GM12878 (cell line): ENCODE measurements around the gene MAVS. TPM values are rescaled to one million over a fixed set of nuclear protein-coding genes. Genes with fewer than 3 reads are reported as not detected.

Experiments
- ATAC-seq: fragments of 200-7000 bp; cut with Tn5 transposase; 3 replicates; pipeline ENCODE4 v1.9.1; 2020; ENCODE audit warnings: mild to moderate bottlenecking, moderate library complexity
- BruUV-seq: library from RNA; stranded (reverse); fragments of 400-500 nt; replicated peaks from 2 replicates; lab custom pipeline; 2021; lab: Mats Ljungman, UMichigan
- CTCF ChIA-PET: fragments of 300-600 bp; sonication (Branson Sonifier 250); formaldehyde crosslinking; extraction: SDS; loops from one replicate; lab custom pipeline; 2021; ENCODE audit warnings: inconsistent platforms; lab: Yijun Ruan, JAX
- POLR2A ChIA-PET: fragments of 350-600 bp; formaldehyde crosslinking; extraction: SDS; loops from one replicate; lab custom pipeline; 2021; ENCODE audit warnings: inconsistent platforms; lab: Charles Lee
- RAD21 ChIA-PET: fragments of 300-600 bp; sonication (Branson Sonifier 250); formaldehyde crosslinking; loops from one replicate; lab custom pipeline; 2023; ENCODE audit warnings: antibody characterized with exemption; ENCODE audit not compliant: unreplicated experiment; lab: Charles Lee
- SMC1A ChIA-PET: fragments of 300-600 bp; sonication (Branson Sonifier 250); formaldehyde crosslinking; loops from one replicate; lab custom pipeline; 2023; ENCODE audit not compliant: unreplicated experiment, uncharacterized antibody; lab: Charles Lee
- DNase-seq: peaks from one replicate; pipeline ENCODE4 v3.0.0-alpha.2; 2011; ENCODE audit warnings: low read depth, low spot score
- FAIRE-seq: peaks from 3 replicates; lab custom pipeline; 2011; peaks lifted over from hg19 to GRCh38; lab: Jason Lieb, UNC
- H2AFZ ChIP-seq: 2 replicates; pipeline ENCODE4 v1.6.0; 2011; ENCODE audit warnings: low read depth, low read length, control low read depth; ENCODE audit not compliant: control insufficient read depth
- H3K27ac ChIP-seq: 2 replicates; pipeline ENCODE4 v1.5.1; 2011; ENCODE audit warnings: control low read depth; ENCODE audit not compliant: control insufficient read depth, insufficient read depth
- H3K27me3 ChIP-seq, 2 experiments: replicated peaks in 1 of 2; 2 replicates each; pipeline versions ENCODE4 v1.6.0 to v1.6.1; 2011; ENCODE audit warnings: low read length in 1 of 2; ENCODE audit not compliant: control insufficient read depth in 2 of 2, insufficient read depth in 2 of 2
- H3K36me3 ChIP-seq, 2 experiments: 2 replicates each; pipeline ENCODE4 v1.5.1; 2011; ENCODE audit warnings: low read length in 1 of 2; ENCODE audit not compliant: control insufficient read depth in 2 of 2, insufficient read depth in 2 of 2
- H3K4me1 ChIP-seq: 2 replicates; pipeline ENCODE4 v1.6.1; 2011; ENCODE audit warnings: mild to moderate bottlenecking, low read length, moderate library complexity, mixed read lengths; ENCODE audit not compliant: control insufficient read depth, insufficient read depth
- H3K4me2 ChIP-seq: 2 replicates; pipeline ENCODE4 v1.6.0; 2011; ENCODE audit warnings: control low read depth; ENCODE audit not compliant: control insufficient read depth, insufficient read depth
- H3K4me3 ChIP-seq: fragments of 200-600 bp; sonication (generic); 2 replicates; pipeline ENCODE4 v1.5.1; 2016
- H3K79me2 ChIP-seq: 2 replicates; pipeline ENCODE4 v1.6.0; 2011; ENCODE audit warnings: low read length; ENCODE audit not compliant: control insufficient read depth, insufficient read depth
- H3K9ac ChIP-seq: 2 replicates; pipeline ENCODE4 v1.8.0; 2011; ENCODE audit warnings: low read length, control low read depth, mixed read lengths; ENCODE audit not compliant: control insufficient read depth, insufficient read depth
- H3K9me3 ChIP-seq: replicated peaks from 3 replicates; pipeline ENCODE4 v1.5.1; 2011; ENCODE audit warnings: mild to moderate bottlenecking, low read length; ENCODE audit not compliant: control insufficient read depth, insufficient read depth
- H4K20me1 ChIP-seq: 2 replicates; pipeline ENCODE4 v1.6.0; 2011; ENCODE audit not compliant: control insufficient read depth, insufficient read depth
- BACH1 ChIP-seq: fragments of 450-650 bp; IDR thresholded peaks from 2 replicates; pipeline ENCODE4 v1.6.1; 2017; ENCODE audit warnings: mild to moderate bottlenecking, borderline replicate concordance
- CBX5 ChIP-seq: sonication (generic); IDR thresholded peaks from 2 replicates; pipeline ENCODE4 v1.6.1; 2016; ENCODE audit warnings: low read depth, moderate library complexity, mild to moderate bottlenecking, inconsistent platforms
- E2F4 ChIP-seq: IDR thresholded peaks from 2 replicates; pipeline ENCODE4 v1.6.1; 2012; ENCODE audit warnings: low read depth, low read length, improper control_type of control experiment
- E2F8 ChIP-seq: fragments of 450-650 bp; IDR thresholded peaks from 2 replicates; pipeline ENCODE4 v1.6.1; 2018; ENCODE audit warnings: mild to moderate bottlenecking, low read depth, moderate library complexity; ENCODE audit not compliant: partially characterized antibody
- JUND ChIP-seq: IDR thresholded peaks from 2 replicates; pipeline ENCODE4 v1.6.1; 2012; ENCODE audit warnings: low read depth, mild to moderate bottlenecking, low read length, improper control_type of control experiment, moderate library complexity
- MTA2 ChIP-seq: fragments of 450-650 bp; IDR thresholded peaks from 2 replicates; pipeline ENCODE4 v1.6.1; 2016; ENCODE audit warnings: low read depth, mild to moderate bottlenecking, moderate library complexity
- NR2C1 ChIP-seq: fragments of 450-650 bp; IDR thresholded peaks from 2 replicates; pipeline ENCODE4 v1.6.1; 2017; ENCODE audit warnings: antibody characterized with exemption, mild to moderate bottlenecking, moderate library complexity
- PAX5 ChIP-seq: IDR thresholded peaks from 2 replicates; pipeline ENCODE4 v1.6.1; 2011; ENCODE audit warnings: low read depth, low read length, borderline replicate concordance
- SIN3A ChIP-seq: IDR thresholded peaks from 2 replicates; pipeline ENCODE4 v1.6.1; 2012; ENCODE audit warnings: low read depth, low read length, improper control_type of control experiment
- SKIL ChIP-seq: fragments of 450-650 bp; IDR thresholded peaks from 2 replicates; pipeline ENCODE4 v1.6.1; 2017; ENCODE audit warnings: mild to moderate bottlenecking, low read depth, inconsistent platforms; ENCODE audit not compliant: poor library complexity, severe bottlenecking
- SP1 ChIP-seq: IDR thresholded peaks from one replicate; pipeline ENCODE4 v1.6.1; 2011; ENCODE audit warnings: low read depth, low read length
- SREBF2 ChIP-seq: IDR thresholded peaks from 2 replicates; pipeline ENCODE4 v1.6.1; 2012; ENCODE audit warnings: mild to moderate bottlenecking, low read length
- SUPT20H ChIP-seq: IDR thresholded peaks from 2 replicates; pipeline ENCODE4 v1.6.1; 2011; ENCODE audit warnings: low read depth, mild to moderate bottlenecking, low read length, moderate library complexity, borderline replicate concordance; ENCODE audit not compliant: control insufficient read depth
- TBL1XR1 ChIP-seq: IDR thresholded peaks from 2 replicates; pipeline ENCODE4 v1.6.1; 2012; ENCODE audit warnings: low read depth, low read length, improper control_type of control experiment
- ZBTB33 ChIP-seq: fragments of 450-650 bp; IDR thresholded peaks from 2 replicates; pipeline ENCODE4 v1.6.1; 2017; ENCODE audit warnings: mild to moderate bottlenecking
- ZNF207 ChIP-seq: fragments of 450-650 bp; IDR thresholded peaks from 2 replicates; pipeline ENCODE4 v1.6.1; 2014; ENCODE audit warnings: antibody characterized with exemption, mild to moderate bottlenecking, borderline replicate concordance
- WGBS: methylation state at CpG from one replicate; pipeline ENCODE4 v1.1.6; 2016; ENCODE audit warnings: low lambda C conversion rate; ENCODE audit not compliant: insufficient replicate concordance, insufficient coverage; ENCODE audit errors: missing lambda C conversion rate; 5-methylcytosine and 5-hydroxymethylcytosine counted together
- in situ Hi-C: fragments of 300-500 bp; cut with MboI; formaldehyde crosslinking; loops from 9 replicates; pipeline ENCODE4 v1.14.3; 2018; ENCODE audit warnings: mixed read lengths
- intact Hi-C: fragments of 100-400 bp; cut with micrococcal nuclease; formaldehyde crosslinking; loops from one replicate; pipeline ENCODE4 v1.14.2; 2022; ENCODE audit not compliant: unreplicated experiment
- polyA plus RNA-seq, 11 experiments: library from polyadenylated mRNA; depleted of rRNA in 4 of 11; unstranded in 6 of 11; stranded (reverse) in 5 of 11; fragments of >200 nt; fragmentation: Nextera tagmentation in 4 of 11; fragmentation: Illumina TruSeq in 1 of 11; extraction: Ambion mirVana in 4 of 11; extraction: Trizol in 1 of 11; gene quantifications; 1 replicate in 1 of 11; 2 replicates in 10 of 11; pipeline versions ENCODE4 v1.2.1 to v1.2.3, GENCODE V29; 2011 to 2016; ENCODE audit warnings: inconsistent platforms in 2 of 11, missing spikeins in 2 of 11, low read depth in 1 of 11
- total RNA-seq, 4 experiments: library from RNA; depleted of rRNA in 3 of 4; stranded (reverse); fragments of >200 nt in 3 of 4; fragmentation: Illumina TruSeq in 1 of 4; extraction: Trizol in 1 of 4; gene quantifications; 2 replicates each; pipeline versions ENCODE4 v1.2.1 to v1.2.3, GENCODE V29; 2013 to 2021

MAVS gene
- total and polyA plus RNA-seq, 10 of the 15 experiments (the other 5 are each of a cell fraction or from before 2014, with no cell fraction given) = 1.6 to 25.2 (median 12.6) TPM

GRCh38 chr20:3798373-3798768 is 48.3 kb upstream of the MAVS start:
- Histone ChIP-seq H3K27me3 (no peaks in the 10 kb centered on the region), H3K79me2 (peaks cover 18% of the 10 kb centered on the region), H3K27ac (peak overlapping the region; percentile 53), H2AFZ (no peak overlapping the region), H3K9ac (peak overlapping the region; percentile 68; the same call in 1 of the 2 replicates), H3K4me2 (peak overlapping the region; percentile 85), H3K4me3 (peak overlapping the region; percentile 77; the same call in 1 of the 2 replicates), H4K20me1 (no peaks in the 10 kb centered on the region), H3K9me3 (no peaks in the 10 kb centered on the region), H3K36me3 (peaks cover 11 to 16% of the 10 kb centered on the region in 2 experiments), H3K4me1 (peaks cover 45% of the 10 kb centered on the region)
- ATAC-seq = no peak
- no peak for TF ChIP-seq SIN3A
- TF ChIP-seq ZBTB33 = no peak
- TF ChIP-seq BACH1 = no peak
- TF ChIP-seq TBL1XR1 = no peak
- TF ChIP-seq E2F8 = no peak
- TF ChIP-seq PAX5 = no peak
- TF ChIP-seq NR2C1 = no peak
- TF ChIP-seq CBX5 = no peak
- no peak for TF ChIP-seq SUPT20H
- no peak for TF ChIP-seq JUND
- TF ChIP-seq ZNF207 = no peak
- no peak for TF ChIP-seq SKIL
- no peak for TF ChIP-seq SP1
- no peak for TF ChIP-seq MTA2
- TF ChIP-seq SREBF2 = no peak
- TF ChIP-seq E2F4 = no peak
- no peak for FAIRE-seq
- CTCF ChIA-PET = interaction anchor here (0.6 to 3.8 kb wide), 3 partner anchors 10 to 82 kb away, joined by 3 to 33 read pairs (median 3); partner anchors contain the start of gene AP5S1
- in situ Hi-C loops (no loop called here), intact Hi-C loops (loop anchor here (2.0 to 5.0 kb wide), 2 partner anchors 22 to 109 kb away; partner anchors contain the start of gene AP5S1)
- RAD21 ChIA-PET = interaction anchor here (0.7 kb wide), 1 partner anchor 12 kb away, joined by 6 read pairs; the partner anchor contains the start of gene CENPB
- DNase-seq = no peak
- BruUV-seq = TSS peak; percentile 57
- POLR2A ChIA-PET = interaction anchor here (0.7 to 1.0 kb wide), 4 partner anchors 14 to 502 kb away, joined by 4 to 6 read pairs (median 6); no protein-coding TSS in a partner anchor
- SMC1A ChIA-PET = no interaction called here
- WGBS = 37% methylated on average over 5 of the region's 5 CpGs
